Peyer's patch (tissue), 4 donors: ENCODE results near the gene STIMATE. TPM values are rescaled to one million over a fixed set of nuclear protein-coding genes. Genes with fewer than 3 reads are reported as not detected.

Experiments used
- DNase-seq, 3 donors: peaks; one replicate each; pipeline ENCODE4 v3.0.0-alpha.2; 2017 to 2019
- H3K27ac ChIP-seq, 4 donors: fragments of 200-600 bp; sonication (generic); one replicate each; pipeline ENCODE4 v1.5.1; 2016 to 2019
- H3K27me3 ChIP-seq, 2 donors: fragments of 200-600 bp; sonication (generic); one replicate each; pipeline ENCODE4 v1.5.1; 2019
- H3K36me3 ChIP-seq, 3 donors: fragments of 200-600 bp; sonication (generic); one replicate each; pipeline ENCODE4 v1.5.1; 2016 to 2019
- H3K4me1 ChIP-seq, 4 donors: fragments of 200-600 bp; sonication (generic); one replicate each; pipeline ENCODE4 v1.5.1; 2016 to 2019
- H3K4me3 ChIP-seq, 4 donors: fragments of 200-600 bp; sonication (generic); 1 replicate in 3 of 4; 2 replicates in 1 of 4; pipeline ENCODE4 v1.5.1; 2016 to 2019; ENCODE audit warnings: mild to moderate bottlenecking in 1 of 4
- H3K9me3 ChIP-seq, 4 donors: fragments of 200-600 bp; sonication (generic); one replicate each; pipeline ENCODE4 v1.5.1; 2016 to 2019; ENCODE audit warnings: mild to moderate bottlenecking in 1 of 4
- CTCF ChIP-seq, 6 experiments: fragments of 450-650 bp in 4 of 6; fragments of 200-600 bp in 2 of 6; sonication (generic) in 1 of 6; IDR thresholded peaks; one replicate each; pipeline ENCODE4 v1.5.1; 2017 to 2019; ENCODE audit warnings: antibody characterized with exemption in 6 of 6, mild to moderate bottlenecking in 3 of 6, moderate library complexity in 1 of 6
- POLR2A ChIP-seq, 2 donors: fragments of 450-650 bp; IDR thresholded peaks; one replicate each; pipeline ENCODE4 v1.5.1; 2017; ENCODE audit warnings: antibody characterized with exemption in 2 of 2, mild to moderate bottlenecking in 2 of 2, moderate library complexity in 2 of 2
- total RNA-seq, 4 donors: library from RNA; depleted of rRNA; stranded (reverse); fragments of >200 nt; gene quantifications; one replicate each; pipeline ENCODE4 v1.1.0, GENCODE V29; 2016

STIMATE gene
- total RNA-seq, 4 donors from 2014 or later, result 16.1 to 91.6 (median 17.0) TPM

GRCh38 chr3:52890735-52891134, 6.6 kb downstream of the STIMATE start:
- Histone ChIP-seq H3K4me3 (no peak overlapping the region), H3K9me3 (no peaks in the 10 kb centered on the region), H3K36me3 (no peaks in the 10 kb centered on the region), H3K4me1 (peaks cover 0 to 43% (median 6%) of the 10 kb centered on the region in 4 donors), H3K27me3 (no peaks in the 10 kb centered on the region), H3K27ac (peak overlapping the region in 1 of 4 donors; percentile 0)
- DNase-seq, result no peak
- no peak for TF ChIP-seq POLR2A (IDR thresholded peaks at IDR 0.05)
- no peak for TF ChIP-seq CTCF (IDR thresholded peaks at IDR 0.05)

GRCh38 chr3:52889901-52890300, 7.4 kb downstream of the STIMATE start:
- Histone ChIP-seq H3K36me3 (peaks cover 0 to 6% (median 0%) of the 10 kb centered on the region in 3 donors), H3K9me3 (no peaks in the 10 kb centered on the region), H3K27ac (no peak overlapping the region), H3K27me3 (no peaks in the 10 kb centered on the region), H3K4me1 (peaks cover 0 to 35% (median 5%) of the 10 kb centered on the region in 4 donors), H3K4me3 (no peak overlapping the region)
- DNase-seq, result no peak
- no peak for TF ChIP-seq CTCF (IDR thresholded peaks at IDR 0.05)
- TF ChIP-seq POLR2A (IDR thresholded peaks at IDR 0.05), result no peak

DNA sequence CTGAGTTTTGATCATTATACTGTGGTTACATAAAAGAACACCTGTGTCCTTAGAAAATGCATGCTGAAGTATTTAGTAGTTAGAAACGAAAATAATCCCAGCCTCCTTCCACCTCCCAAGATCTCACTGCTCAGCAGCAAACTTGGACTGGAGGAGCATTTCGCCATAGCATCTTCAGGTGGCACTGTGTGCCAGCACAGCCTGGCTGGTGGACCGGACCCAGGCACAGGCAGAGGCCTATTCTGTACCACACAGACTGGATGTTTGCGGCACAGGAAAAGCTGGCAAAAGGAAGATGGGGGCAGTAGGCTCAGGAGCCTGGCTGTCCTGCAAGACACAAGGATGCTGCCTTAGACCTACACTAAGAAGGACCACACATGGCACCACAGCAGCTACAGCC, 10.2 kb downstream of the STIMATE start:
- TF ChIP-seq POLR2A (IDR thresholded peaks at IDR 0.05), result no peak
- TF ChIP-seq CTCF (IDR thresholded peaks at IDR 0.05), result no peak
- Histone ChIP-seq H3K27ac (no peak overlapping the region), H3K4me1 (peaks cover 0 to 11% (median 5%) of the 10 kb centered on the region in 4 donors), H3K9me3 (no peaks in the 10 kb centered on the region), H3K27me3 (no peaks in the 10 kb centered on the region), H3K4me3 (no peak overlapping the region), H3K36me3 (peaks cover 0 to 6% (median 0%) of the 10 kb centered on the region in 3 donors)
- DNase-seq, result no peak

GRCh38 chr3:52886049-52886730, 11.2 kb downstream of the STIMATE start:
- Histone ChIP-seq H3K4me1 (peaks cover 0 to 2% (median under 1%) of the 10 kb centered on the region in 4 donors), H3K9me3 (no peaks in the 10 kb centered on the region), H3K27me3 (no peaks in the 10 kb centered on the region), H3K36me3 (peaks cover 0 to 6% (median 0%) of the 10 kb centered on the region in 3 donors), H3K4me3 (no peak overlapping the region), H3K27ac (no peak overlapping the region)
- no peak for DNase-seq
- TF ChIP-seq CTCF (IDR thresholded peaks at IDR 0.05), result no peak
- TF ChIP-seq POLR2A (IDR thresholded peaks at IDR 0.05), result no peak

DNA sequence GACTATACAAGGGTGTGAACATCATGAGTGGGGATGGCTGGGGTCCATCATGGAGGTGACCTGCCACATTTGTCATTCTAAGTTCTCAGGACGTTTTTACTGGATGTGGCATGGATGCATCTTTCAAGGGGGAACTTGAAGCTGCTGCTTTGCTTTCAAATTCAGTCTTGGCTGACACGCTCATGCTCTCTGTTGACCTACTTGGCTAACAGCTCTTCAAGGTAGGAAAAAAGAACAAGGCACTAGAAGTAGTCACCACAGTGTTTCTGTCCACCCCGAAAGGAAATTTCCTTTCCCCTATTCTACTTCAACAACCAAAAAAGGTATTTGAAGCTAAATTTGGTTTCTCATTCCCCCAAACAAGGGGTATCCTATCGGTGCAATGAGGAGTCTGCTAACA, 15.0 kb downstream of the STIMATE start:
- TF ChIP-seq CTCF (IDR thresholded peaks at IDR 0.05), result no peak
- no peak for TF ChIP-seq POLR2A (IDR thresholded peaks at IDR 0.05)
- Histone ChIP-seq H3K4me3 (no peak overlapping the region), H3K27me3 (no peaks in the 10 kb centered on the region), H3K36me3 (peaks cover 0 to 6% (median 0%) of the 10 kb centered on the region in 3 donors), H3K27ac (no peak overlapping the region), H3K4me1 (no peaks in the 10 kb centered on the region), H3K9me3 (no peaks in the 10 kb centered on the region)
- DNase-seq, result no peak
